ENCODE data around the gene PBX1.

GRCh38 chr1:164518692-164519332 is 40.2 kb upstream of the PBX1 start:
- TF ChIP-seq CTCF (IDR thresholded peaks at IDR 0.05; ENCODE audit: low read length) (peak; percentile 67), EZH2phosphoT487 (IDR thresholded peaks at IDR 0.05; ENCODE audit: low read length) (no peak), EZH2 (optimal IDR thresholded peaks at IDR 0.05; ENCODE audit: low read depth, low read length) (no peak)
